HepG2 (cell line): ENCODE measurements around the gene SURF2. TPM values are rescaled to one million over a fixed set of nuclear protein-coding genes. Genes with fewer than 3 reads are reported as not detected.

Experiments
- ATAC-seq: fragments of 200-7000 bp; cut with Tn5 transposase; 3 replicates; pipeline ENCODE4 v1.9.1; 2020; ENCODE audit warnings: mild to moderate bottlenecking, moderate library complexity
- BruUV-seq: library from RNA; stranded (reverse); fragments of 400-500 nt; replicated peaks from 2 replicates; lab custom pipeline; 2021; lab: Mats Ljungman, UMichigan
- CTCF ChIA-PET: fragments of 300-600 bp; formaldehyde crosslinking; extraction: SDS; loops from one replicate; lab custom pipeline; 2021; ENCODE audit warnings: low total read pairs, inconsistent platforms, low intra/inter-chr PET ratio; lab: Yijun Ruan, JAX
- POLR2A ChIA-PET: fragments of 350-600 bp; sonication (Branson Sonifier 250); formaldehyde crosslinking; loops from one replicate; lab custom pipeline; 2020; ENCODE audit warnings: antibody characterized with exemption, inconsistent platforms; lab: Yijun Ruan, JAX
- DNase-seq: peaks from one replicate; pipeline ENCODE4 v3.0.0-alpha.2; 2015; ENCODE audit warnings: low spot score
- FAIRE-seq: peaks from 3 replicates; lab custom pipeline; 2011; peaks lifted over from hg19 to GRCh38; lab: Jason Lieb, UNC
- H2AFZ ChIP-seq: one replicate; pipeline ENCODE4 v1.6.1; 2011; ENCODE audit warnings: low read length, inconsistent platforms
- H3K27ac ChIP-seq: fragments of 300-600 bp; 3 replicates; pipeline ENCODE4 v1.8.0; 2011; ENCODE audit warnings: mixed run types, mild to moderate bottlenecking, mixed read lengths, low read length, inconsistent platforms; ENCODE audit not compliant: insufficient read depth; ENCODE audit errors: extremely low read length
- H3K27me3 ChIP-seq, 2 experiments: fragments of 200-600 bp in 1 of 2; 2 replicates in 1 of 2; 3 replicates in 1 of 2; pipeline versions ENCODE4 v1.6.0 to v1.8.0; 2011; ENCODE audit warnings: low read length in 2 of 2, mild to moderate bottlenecking in 2 of 2, moderate library complexity in 2 of 2, inconsistent platforms in 1 of 2; ENCODE audit not compliant: insufficient read depth in 2 of 2, control insufficient read depth in 1 of 2
- H3K36me3 ChIP-seq, 2 experiments: fragments of 200-600 bp in 1 of 2; replicated peaks in 1 of 2; 2 replicates in 1 of 2; 3 replicates in 1 of 2; pipeline versions ENCODE4 v1.5.1 to v1.8.0; 2011; ENCODE audit warnings: low read length in 2 of 2, inconsistent platforms in 1 of 2; ENCODE audit not compliant: insufficient read depth in 2 of 2, control insufficient read depth in 1 of 2
- H3K4me1 ChIP-seq: 2 replicates; pipeline ENCODE4 v1.5.1; 2012; ENCODE audit warnings: low read length, inconsistent platforms; ENCODE audit not compliant: insufficient read depth
- H3K4me2 ChIP-seq: 2 replicates; pipeline ENCODE4 v1.6.0; 2011; ENCODE audit warnings: low read depth, low read length, inconsistent platforms
- H3K4me3 ChIP-seq, 3 experiments: fragments of 200-600 bp in 1 of 3; sonication (generic), shearing (Covaris generic) in 1 of 3; replicated peaks in 1 of 3; 2 replicates each; pipeline ENCODE4 v1.5.1; 2011 to 2016; ENCODE audit warnings: low read length in 3 of 3, inconsistent platforms in 2 of 3, low read depth in 2 of 3, mild to moderate bottlenecking in 2 of 3, control low read depth in 1 of 3, mixed read lengths in 1 of 3; ENCODE audit not compliant: insufficient read depth in 1 of 3
- H3K79me2 ChIP-seq: one replicate; pipeline ENCODE4 v1.6.1; 2011; ENCODE audit warnings: low read length, inconsistent platforms; ENCODE audit not compliant: insufficient read depth
- H3K9ac ChIP-seq: 2 replicates; pipeline ENCODE4 v1.6.0; 2011; ENCODE audit warnings: mild to moderate bottlenecking, low read depth, low read length, inconsistent platforms; ENCODE audit not compliant: insufficient read depth
- H3K9me3 ChIP-seq: 2 replicates; pipeline ENCODE4 v1.5.1; 2012; ENCODE audit warnings: mild to moderate bottlenecking, low read length
- H4K20me1 ChIP-seq: 2 replicates; pipeline ENCODE4 v1.6.0; 2011; ENCODE audit warnings: inconsistent platforms, mild to moderate bottlenecking, low read length, moderate library complexity; ENCODE audit not compliant: insufficient read depth
- FOXA3 ChIP-seq: IDR thresholded peaks from 2 replicates; pipeline ENCODE4 v1.6.1; 2016; ENCODE audit warnings: missing genetic modification reagents, missing compliant biosample characterization
- IRF9 ChIP-seq: sonication (generic); formaldehyde crosslinking; IDR thresholded peaks from 2 replicates; pipeline ENCODE4 v1.8.0; 2022; ENCODE audit warnings: missing genetic modification reagents, mild to moderate bottlenecking, borderline replicate concordance
- JDP2 ChIP-seq: sonication (generic); formaldehyde crosslinking; IDR thresholded peaks from 2 replicates; pipeline ENCODE4 v1.8.1; 2022; ENCODE audit warnings: missing genetic modification reagents, borderline replicate concordance
- MTERF4 ChIP-seq: sonication (generic); formaldehyde crosslinking; IDR thresholded peaks from 2 replicates; pipeline ENCODE4 v1.8.0; 2023; ENCODE audit warnings: mild to moderate bottlenecking, missing genetic modification reagents
- PAWR ChIP-seq: sonication (generic); formaldehyde crosslinking; IDR thresholded peaks from 2 replicates; pipeline ENCODE4 v1.4.0; 2020; ENCODE audit warnings: missing genetic modification reagents, mild to moderate bottlenecking, borderline replicate concordance
- PCBP1 ChIP-seq: fragments of 200-400 bp; formaldehyde crosslinking; IDR thresholded peaks from 2 replicates; pipeline ENCODE4 v1.6.1; 2017; ENCODE audit warnings: mild to moderate bottlenecking, low read depth, low read length, borderline replicate concordance
- SMAD3 ChIP-seq: sonication (generic); formaldehyde crosslinking; IDR thresholded peaks from 2 replicates; pipeline ENCODE4 v1.4.0; 2020; ENCODE audit warnings: missing genetic modification reagents
- ZC3H13 ChIP-seq: sonication (generic); formaldehyde crosslinking; IDR thresholded peaks from 2 replicates; pipeline ENCODE4 v1.8.1; 2023; ENCODE audit warnings: mild to moderate bottlenecking, missing genetic modification reagents, moderate library complexity
- ZFP37 ChIP-seq: sonication (generic); formaldehyde crosslinking; IDR thresholded peaks from 2 replicates; pipeline ENCODE4 v1.4.0; 2020; ENCODE audit warnings: missing genetic modification reagents, borderline replicate concordance
- ZFYVE20 ChIP-seq: sonication (generic); formaldehyde crosslinking; IDR thresholded peaks from 2 replicates; pipeline ENCODE4 v1.8.0; 2023; ENCODE audit warnings: low read depth, mild to moderate bottlenecking, moderate library complexity, missing genetic modification reagents, borderline replicate concordance
- ZNF550 ChIP-seq: sonication (generic); formaldehyde crosslinking; IDR thresholded peaks from 2 replicates; pipeline ENCODE4 v1.4.0; 2020; ENCODE audit warnings: mild to moderate bottlenecking, missing genetic modification reagents, borderline replicate concordance
- WGBS: methylation state at CpG from one replicate; pipeline ENCODE4 v1.1.6; 2017; ENCODE audit warnings: low lambda C conversion rate; 5-methylcytosine and 5-hydroxymethylcytosine counted together
- in situ Hi-C: cut with HindIII; loops from 2 replicates; pipeline ENCODE4 v1.10.0; 2017; ENCODE audit warnings: low pct_unique_long_range_greater_than_20kb; ENCODE audit not compliant: extremely low pct_ligation_motif_present
- intact Hi-C: fragments of 100-400 bp; cut with micrococcal nuclease; formaldehyde crosslinking; loops from one replicate; pipeline ENCODE4 v1.10.0; 2022; ENCODE audit not compliant: unreplicated experiment
- polyA plus RNA-seq, 8 experiments: library from polyadenylated mRNA; depleted of rRNA in 3 of 8; stranded (reverse) in 7 of 8; unstranded in 1 of 8; fragments of >200 nt; fragmentation: Illumina TruSeq in 4 of 8; extraction: Trizol in 4 of 8; gene quantifications; 2 replicates each; pipeline versions ENCODE4 v1.2.1 to v1.2.3, GENCODE V29; 2011 to 2016; ENCODE audit warnings: low read depth in 4 of 8, missing spikeins in 1 of 8, mixed read lengths in 1 of 8; ENCODE audit not compliant: insufficient read depth in 1 of 8
- total RNA-seq, 5 experiments: library from RNA; depleted of rRNA; stranded (reverse); fragments of >200 nt; fragmentation: Illumina TruSeq; extraction: Trizol; gene quantifications; 2 replicates each; pipeline ENCODE4 v1.2.3, GENCODE V29; 2016; ENCODE audit warnings: low read depth in 1 of 5
- TF ChIP-seq, protein P1 (sequence below), 2 experiments: sonication (generic) in 1 of 2; formaldehyde crosslinking in 1 of 2; IDR thresholded peaks; 2 replicates each; pipeline versions ENCODE4 v1.4.0 to v1.6.1; 2016 to 2020; ENCODE audit warnings: borderline replicate concordance in 1 of 2, low read depth in 1 of 2, mild to moderate bottlenecking in 1 of 2, missing genetic modification reagents in 1 of 2
- TF ChIP-seq, protein P2 (sequence below): sonication (generic); formaldehyde crosslinking; IDR thresholded peaks from 2 replicates; pipeline ENCODE4 v1.5.0; 2020; ENCODE audit warnings: missing genetic modification reagents

Gene SURF2
- total and polyA plus RNA-seq, 2 of the 13 experiments (the other 11 are each of a cell fraction or from before 2014, with no cell fraction given): 6.3 to 13.6 TPM

- TF ChIP-seq, protein P1, sequence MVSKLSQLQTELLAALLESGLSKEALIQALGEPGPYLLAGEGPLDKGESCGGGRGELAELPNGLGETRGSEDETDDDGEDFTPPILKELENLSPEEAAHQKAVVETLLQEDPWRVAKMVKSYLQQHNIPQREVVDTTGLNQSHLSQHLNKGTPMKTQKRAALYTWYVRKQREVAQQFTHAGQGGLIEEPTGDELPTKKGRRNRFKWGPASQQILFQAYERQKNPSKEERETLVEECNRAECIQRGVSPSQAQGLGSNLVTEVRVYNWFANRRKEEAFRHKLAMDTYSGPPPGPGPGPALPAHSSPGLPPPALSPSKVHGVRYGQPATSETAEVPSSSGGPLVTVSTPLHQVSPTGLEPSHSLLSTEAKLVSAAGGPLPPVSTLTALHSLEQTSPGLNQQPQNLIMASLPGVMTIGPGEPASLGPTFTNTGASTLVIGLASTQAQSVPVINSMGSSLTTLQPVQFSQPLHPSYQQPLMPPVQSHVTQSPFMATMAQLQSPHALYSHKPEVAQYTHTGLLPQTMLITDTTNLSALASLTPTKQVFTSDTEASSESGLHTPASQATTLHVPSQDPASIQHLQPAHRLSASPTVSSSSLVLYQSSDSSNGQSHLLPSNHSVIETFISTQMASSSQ (IDR thresholded peaks at IDR 0.05; ENCODE audit: low read depth): no peak
- TF ChIP-seq, protein P1 (CRISPR knock-in tag; IDR thresholded peaks at IDR 0.05; ENCODE audit: borderline replicate concordance): no peak
- TF ChIP-seq PCBP1 (no peak), PAWR (CRISPR knock-in tag) (no peak), ZFYVE20 (CRISPR knock-in tag) (no peak)
Observed at GRCh38 chr9:133386338-133386737, 30.0 kb downstream of the SURF2 start (continued).

DNA sequence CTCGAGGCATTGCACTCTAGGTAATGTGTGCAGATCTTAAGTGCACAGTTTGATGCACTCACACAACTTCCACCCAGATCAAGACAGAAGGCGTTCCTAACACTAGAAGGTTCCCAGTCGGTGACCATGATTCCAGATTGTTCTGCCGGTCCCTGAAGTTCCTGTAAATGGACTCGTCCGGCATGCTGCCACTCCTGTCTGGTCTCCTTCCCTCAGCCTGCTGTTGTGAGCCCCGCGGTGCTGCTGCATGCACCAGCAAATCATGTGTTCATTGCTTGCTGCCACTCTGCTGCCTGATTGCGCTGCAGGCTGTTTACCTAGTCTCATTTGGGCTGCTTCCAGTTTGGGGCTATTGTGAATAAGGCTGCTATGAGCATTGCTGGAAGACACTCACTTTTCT lies 31.3 kb downstream of the SURF2 start:
- Histone ChIP-seq H2AFZ (no peak overlapping the region), H3K9me3 (peaks cover 8% of the 10 kb centered on the region; the same call in 1 of the 2 replicates), H3K4me3 (peak overlapping the region in 1 of 3 experiments; percentile 27; a peak in 2 of 6 replicates), H3K4me2 (peak overlapping the region; percentile 62), H3K4me1 (peaks cover 81% of the 10 kb centered on the region), H3K27ac (no peak overlapping the region), H3K79me2 (no peaks in the 10 kb centered on the region), H3K36me3 (no peaks in the 10 kb centered on the region), H4K20me1 (no peaks in the 10 kb centered on the region), H3K9ac (no peak overlapping the region), H3K27me3 (no peaks in the 10 kb centered on the region)
- ChIA-PET POLR2A (interaction anchor here (2.2 kb wide), 1 partner anchor 11 kb away, joined by 9 read pairs; the partner anchor contains the start of gene STKLD1), CTCF (no interaction called here)
- BruUV-seq: no TSS peak
- intact Hi-C loops (no loop called here), in situ Hi-C loops (no loop called here)
- FAIRE-seq (peak; percentile 67), DNase-seq (peak; percentile 17), ATAC-seq (peak; percentile 23)
- 3% methylated on average over 6 of the region's 9 CpGs for WGBS
- no peak for TF ChIP-seq JDP2 (CRISPR knock-in tag)
- peak; percentile 53 for TF ChIP-seq FOXA3 (CRISPR knock-in tag)
- no peak for TF ChIP-seq ZNF550
- TF ChIP-seq ZFP37 (CRISPR knock-in tag): no peak
- TF ChIP-seq, protein P2, sequence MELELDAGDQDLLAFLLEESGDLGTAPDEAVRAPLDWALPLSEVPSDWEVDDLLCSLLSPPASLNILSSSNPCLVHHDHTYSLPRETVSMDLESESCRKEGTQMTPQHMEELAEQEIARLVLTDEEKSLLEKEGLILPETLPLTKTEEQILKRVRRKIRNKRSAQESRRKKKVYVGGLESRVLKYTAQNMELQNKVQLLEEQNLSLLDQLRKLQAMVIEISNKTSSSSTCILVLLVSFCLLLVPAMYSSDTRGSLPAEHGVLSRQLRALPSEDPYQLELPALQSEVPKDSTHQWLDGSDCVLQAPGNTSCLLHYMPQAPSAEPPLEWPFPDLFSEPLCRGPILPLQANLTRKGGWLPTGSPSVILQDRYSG (CRISPR knock-in tag): no peak
- no peak for TF ChIP-seq MTERF4 (CRISPR knock-in tag)
- TF ChIP-seq SMAD3 (CRISPR knock-in tag): no peak
- no peak for TF ChIP-seq IRF9
- TF ChIP-seq ZC3H13: no peak
